HL-60 (cell line): ENCODE measurements around the gene ZFP57.
"Not testable (repeated sequence)": the region's sequence is repeated elsewhere in the genome, so short reads cannot be mapped to it uniquely, and the experiment has no call there.

Experiments used
- DNase-seq, 2 experiments: peaks; one replicate each; pipeline ENCODE4 v3.0.0-alpha.2; 2010 to 2020; ENCODE audit warnings: low read depth in 1 of 2, low spot score in 1 of 2
- H3K27ac ChIP-seq: fragments of 250-450 bp; sonication (Bioruptor Pico); replicated peaks from 2 replicates; pipeline ENCODE4 v1.5.1; 2020; ENCODE audit warnings: mild to moderate bottlenecking, moderate library complexity
- H3K27me3 ChIP-seq: fragments of 250-450 bp; sonication (Bioruptor Pico); 2 replicates; pipeline ENCODE4 v1.5.1; 2021; ENCODE audit warnings: mild to moderate bottlenecking, moderate library complexity; ENCODE audit not compliant: insufficient read depth, poor library complexity, severe bottlenecking
- H3K4me3 ChIP-seq: replicated peaks from 2 replicates; pipeline ENCODE4 v1.5.1; 2011; ENCODE audit warnings: mild to moderate bottlenecking, control low read depth, low read length; ENCODE audit not compliant: insufficient read depth
- CTCF ChIP-seq: IDR thresholded peaks from one replicate; pipeline ENCODE4 v1.5.1; 2011; ENCODE audit warnings: low read length, control low read depth, inconsistent platforms; ENCODE audit not compliant: insufficient read depth
- GABPA ChIP-seq: IDR thresholded peaks from 2 replicates; pipeline ENCODE4 v1.6.1; 2012; ENCODE audit warnings: low read depth
- POLR2AphosphoS5 ChIP-seq: IDR thresholded peaks from 2 replicates; pipeline ENCODE4 v1.6.1; 2012; ENCODE audit warnings: low read depth
- REST ChIP-seq: IDR thresholded peaks from 2 replicates; pipeline ENCODE4 v1.6.1; 2012; ENCODE audit warnings: low read depth; ENCODE audit not compliant: insufficient replicate concordance
- SPI1 ChIP-seq: IDR thresholded peaks from 2 replicates; pipeline ENCODE4 v1.6.1; 2012; ENCODE audit warnings: low read depth, mild to moderate bottlenecking, borderline replicate concordance

The ZFP57 gene

GRCh38 chr6:29673161-29673560 lies 7.8 kb downstream of the ZFP57 start:
- Histone ChIP-seq H3K27ac (no peak overlapping the region), H3K4me3 (no peak overlapping the region), H3K27me3 (no peaks in the 10 kb centered on the region)
- TF ChIP-seq GABPA (no peak), POLR2AphosphoS5 (no peak), REST (no peak), CTCF (no peak), SPI1 (no peak)
- DNase-seq: no peak

DNA sequence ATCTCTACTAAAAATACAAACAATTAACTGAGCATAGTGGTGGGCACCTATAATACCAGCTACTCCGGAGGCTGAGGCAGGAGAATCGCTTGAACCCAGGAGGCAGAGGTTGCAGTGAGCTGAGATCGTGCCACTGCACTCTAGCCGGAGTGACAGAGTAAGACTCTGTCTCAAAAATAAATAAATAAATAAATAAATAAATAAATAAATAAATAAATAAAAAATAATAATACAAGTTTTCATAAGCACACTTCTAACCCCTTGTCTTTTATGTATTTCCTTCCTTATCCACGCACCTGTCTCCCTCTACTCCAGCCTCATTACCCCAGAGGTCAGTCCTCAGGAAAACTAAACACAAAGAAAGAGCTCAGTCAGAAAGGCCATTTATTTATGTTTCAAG lies 8.8 kb downstream of the ZFP57 start:
- not testable (repeated sequence) for DNase-seq, H3K27me3 ChIP-seq, H3K27ac ChIP-seq, H3K4me3 ChIP-seq

DNA sequence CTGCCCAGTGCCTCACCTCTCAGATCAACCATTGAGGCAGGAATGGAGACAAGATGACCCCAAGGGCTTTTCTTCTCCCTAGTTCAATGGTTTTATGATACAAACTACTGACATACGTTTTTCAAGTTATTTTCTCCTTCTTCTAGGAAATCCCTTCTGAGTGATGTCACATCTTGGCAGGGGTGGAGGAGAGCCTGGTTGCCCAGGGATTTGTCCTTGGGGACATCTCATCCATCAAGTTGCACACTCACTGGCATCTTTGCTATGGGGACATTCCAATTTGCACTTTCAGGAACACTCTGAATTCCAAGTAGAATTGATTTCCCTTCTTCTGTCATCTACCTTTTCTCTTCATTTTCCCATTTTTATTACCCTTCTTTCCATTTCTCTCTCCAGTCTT lies 9.9 kb downstream of the ZFP57 start:
- Histone ChIP-seq H3K4me3 (no peak overlapping the region), H3K27me3 (no peaks in the 10 kb centered on the region), H3K27ac (no peak overlapping the region)
- TF ChIP-seq SPI1 (no peak), REST (no peak), CTCF (no peak), GABPA (no peak), POLR2AphosphoS5 (no peak)
- DNase-seq: no peak

- Histone ChIP-seq H3K4me3 (no peak overlapping the region), H3K27ac (no peak overlapping the region), H3K27me3 (no peaks in the 10 kb centered on the region)
- no peak for DNase-seq
- TF ChIP-seq SPI1 (no peak), GABPA (no peak), CTCF (no peak), POLR2AphosphoS5 (no peak), REST (no peak)
Measured at GRCh38 chr6:29667158-29667557, 13.8 kb downstream of the ZFP57 start.
